ENCODE measurements around the gene TAF5L.

Gene TAF5L

DNA sequence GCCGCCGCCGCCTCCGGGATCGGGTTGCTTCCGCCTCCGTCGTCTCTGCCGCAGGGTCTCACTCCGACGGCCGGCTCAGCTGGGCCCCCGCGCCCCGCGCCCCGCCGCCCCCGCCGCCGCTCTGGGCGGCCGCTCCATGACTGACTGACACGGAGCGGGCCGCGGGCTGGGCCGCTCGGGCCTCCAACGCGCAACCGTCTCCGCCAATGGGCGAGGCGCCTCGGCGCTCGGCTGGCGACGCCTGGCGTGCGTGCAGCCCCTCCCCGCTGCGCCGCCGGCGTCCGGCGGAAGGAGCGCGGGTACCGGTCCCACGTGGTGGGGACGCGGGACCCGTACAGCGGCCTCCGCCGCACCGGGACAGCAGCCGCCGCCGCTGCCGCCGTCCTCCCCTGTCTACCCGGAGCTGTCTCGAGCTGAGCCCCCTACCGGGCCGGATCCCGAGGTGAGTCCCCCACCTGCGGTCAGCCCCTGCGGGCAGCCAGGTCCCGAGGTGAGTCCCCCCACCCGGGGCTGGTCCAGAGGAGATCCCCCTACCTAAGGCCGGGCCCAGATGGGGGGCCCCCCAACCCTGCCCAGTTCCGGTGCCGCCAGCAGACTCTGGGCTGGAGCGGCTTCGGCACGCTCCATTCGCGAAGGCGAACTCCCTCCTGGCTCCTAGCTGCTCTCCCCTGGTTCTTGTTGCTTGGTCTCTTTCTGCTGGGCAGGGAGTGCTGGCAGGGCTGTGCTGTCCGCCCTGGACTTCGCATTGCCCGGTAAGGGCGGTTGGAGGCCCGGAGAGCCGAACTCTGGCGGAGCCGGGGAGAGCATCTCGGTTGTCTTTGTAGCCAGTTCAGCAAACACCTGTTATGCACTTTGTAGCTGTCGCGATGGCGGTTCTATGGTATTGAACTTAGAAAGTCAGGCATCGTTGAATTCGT, at the start of gene TAF5L, which contains the start of gene URB2:
TSS of gene TAF5L (minus strand) at position 208 of the 917 bp plus-strand sequence. CDS start 11,640 bp downstream, outside the sequence.
TSS of gene URB2 (plus strand) at position 333 of the 917 bp plus-strand sequence. CDS start 1,387 bp downstream, outside the sequence.
- peak; percentile 83 for DNase-seq

DNA sequence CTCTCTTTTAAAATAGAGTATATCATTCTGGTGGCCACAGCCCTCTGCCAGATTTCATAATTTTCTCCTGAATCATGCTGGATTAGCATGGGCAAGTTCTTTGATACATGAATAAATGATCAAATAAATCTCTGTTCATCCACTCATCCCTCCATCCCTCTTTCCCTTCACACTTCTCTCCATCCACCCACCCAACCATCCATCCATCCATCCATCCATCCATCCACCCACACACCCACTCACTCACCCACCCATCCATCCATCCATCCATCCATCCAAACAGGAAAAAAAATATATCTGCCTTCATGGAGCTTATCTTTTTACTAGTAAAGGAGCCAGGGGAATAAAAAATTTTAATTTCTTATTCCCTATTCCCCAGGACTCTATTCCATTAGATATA, 49.5 kb upstream of the TAF5L start:
- no peak for DNase-seq

DNA sequence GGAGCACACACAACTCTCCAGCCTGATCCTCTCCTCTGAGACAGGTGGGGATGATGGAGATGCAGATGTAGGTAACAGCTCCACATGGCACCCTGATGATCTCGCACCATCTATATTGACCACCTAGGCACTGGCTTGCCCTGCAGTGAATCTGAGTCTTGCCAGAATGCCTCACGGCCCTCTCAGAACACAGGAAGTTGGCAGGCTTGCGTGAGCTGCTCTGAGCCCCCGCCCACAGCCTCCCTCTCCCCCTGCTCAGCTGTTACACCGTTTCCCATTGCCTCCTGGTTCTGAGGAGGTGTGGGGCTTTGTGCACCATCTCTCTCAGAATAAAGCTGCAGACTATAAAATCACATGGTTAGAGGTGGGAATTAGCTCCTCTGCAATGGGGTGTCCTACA, 48.1 kb upstream of the TAF5L start:
- DNase-seq, result no peak

DNA sequence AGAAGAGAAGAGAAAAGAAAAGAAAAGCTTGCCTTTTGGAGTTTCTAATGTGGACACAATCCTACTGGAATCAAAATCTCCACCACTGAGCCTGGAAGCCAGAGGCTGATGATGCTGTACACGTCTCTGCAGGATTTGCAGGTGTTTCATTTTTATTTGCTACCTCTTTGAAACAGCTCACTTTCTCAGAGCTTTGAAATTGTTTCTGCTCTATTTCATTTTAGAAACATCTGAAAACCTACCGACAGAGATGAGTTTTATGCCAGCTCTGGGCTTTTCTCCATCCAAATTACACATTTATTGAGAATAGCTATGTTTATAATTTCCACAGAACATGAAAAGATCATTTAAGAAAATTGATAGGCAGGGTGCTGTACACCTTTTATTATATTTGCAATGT, 46.3 kb upstream of the TAF5L start:
- DNase-seq, result no peak

DNA sequence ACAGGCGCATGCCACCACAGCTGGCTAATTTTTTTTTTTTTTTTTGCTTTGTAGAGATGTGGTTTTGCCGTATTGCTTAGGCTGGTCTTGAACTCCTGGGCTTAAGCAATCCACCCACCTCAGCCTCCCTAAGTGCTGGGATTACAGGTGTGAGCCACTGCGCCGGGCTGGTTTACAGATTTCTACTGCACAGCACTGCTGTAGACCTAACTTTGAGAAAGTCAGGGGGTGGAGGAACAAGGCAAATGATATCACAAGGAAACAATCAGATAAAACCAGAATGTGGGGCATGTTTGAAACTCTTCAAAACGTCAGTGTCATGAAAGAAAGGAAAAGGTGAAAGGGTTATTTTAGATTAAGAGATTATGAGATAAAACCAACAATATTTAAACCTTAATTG, 45.4 kb upstream of the TAF5L start:
- no peak for DNase-seq

DNA sequence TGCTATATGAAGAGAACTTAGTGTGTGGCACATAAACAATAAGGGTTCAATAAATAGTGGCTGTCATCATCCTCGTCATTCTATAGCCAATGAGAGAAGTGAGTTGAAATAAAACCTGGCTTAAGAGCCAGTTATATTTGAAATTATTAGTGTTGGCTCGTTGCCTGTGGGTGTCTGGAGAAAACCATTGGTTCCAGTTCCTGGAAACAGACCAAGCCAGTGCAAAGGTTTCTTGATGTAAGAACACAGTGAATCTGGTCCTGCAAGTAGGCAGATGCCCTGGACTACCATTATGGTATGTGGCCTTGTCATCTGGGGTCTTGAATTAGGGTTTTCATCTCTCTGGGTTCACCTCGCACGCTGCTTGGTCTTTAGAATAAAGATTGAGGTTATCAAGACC, 43.4 kb upstream of the TAF5L start:
- DNase-seq, result no peak

DNA sequence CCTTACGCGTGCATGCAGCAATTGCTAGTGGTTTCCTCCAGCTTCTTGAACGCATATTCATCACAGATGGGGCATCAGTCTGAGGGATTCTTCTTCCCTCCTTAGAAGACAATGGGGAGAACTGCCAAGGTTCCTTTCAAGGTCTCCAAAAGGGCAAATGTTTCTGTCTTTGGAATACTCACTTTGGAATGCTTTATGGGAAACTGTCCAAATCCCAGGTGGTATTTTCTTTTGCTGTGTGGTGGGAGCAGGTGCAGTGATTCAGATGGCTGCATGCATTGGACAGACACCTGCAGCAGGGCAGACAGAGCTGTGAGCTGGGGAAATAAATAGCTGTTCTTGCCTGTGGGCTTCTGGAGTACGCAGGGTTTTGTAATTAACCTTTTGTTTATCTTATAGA, 40.7 kb upstream of the TAF5L start:
- DNase-seq, result no peak

DNA sequence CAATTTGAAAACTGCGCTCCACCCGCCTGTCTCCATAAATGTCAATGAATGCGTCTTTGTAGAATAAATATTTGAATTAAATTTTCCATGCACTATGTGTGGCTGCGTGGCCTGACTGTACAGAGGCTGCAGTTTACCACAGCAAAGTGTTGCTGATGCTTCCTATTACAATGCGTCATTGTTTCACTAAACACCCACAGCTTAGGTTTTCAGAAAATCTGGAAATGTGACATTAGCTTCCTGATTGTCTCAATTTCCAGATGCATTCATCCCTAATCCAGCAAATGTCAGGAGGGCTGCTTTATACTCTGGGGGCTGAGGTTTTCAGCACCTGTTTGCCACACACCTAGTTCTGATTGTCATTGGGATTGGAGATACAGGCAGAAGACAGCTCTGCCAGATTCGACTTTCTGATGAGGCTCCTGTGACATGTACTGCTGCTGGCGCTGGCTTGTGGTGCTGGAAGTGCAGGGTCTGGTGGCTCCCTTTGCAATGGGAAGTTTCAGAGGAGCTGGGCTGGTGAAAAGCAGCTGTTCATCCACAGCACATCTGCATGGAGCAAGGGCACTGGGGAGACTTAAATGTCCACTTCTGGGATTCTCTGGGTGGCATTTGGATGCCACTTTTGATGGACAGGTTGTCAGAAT, 40.1 kb upstream of the TAF5L start:
- DNase-seq, result no peak

DNA sequence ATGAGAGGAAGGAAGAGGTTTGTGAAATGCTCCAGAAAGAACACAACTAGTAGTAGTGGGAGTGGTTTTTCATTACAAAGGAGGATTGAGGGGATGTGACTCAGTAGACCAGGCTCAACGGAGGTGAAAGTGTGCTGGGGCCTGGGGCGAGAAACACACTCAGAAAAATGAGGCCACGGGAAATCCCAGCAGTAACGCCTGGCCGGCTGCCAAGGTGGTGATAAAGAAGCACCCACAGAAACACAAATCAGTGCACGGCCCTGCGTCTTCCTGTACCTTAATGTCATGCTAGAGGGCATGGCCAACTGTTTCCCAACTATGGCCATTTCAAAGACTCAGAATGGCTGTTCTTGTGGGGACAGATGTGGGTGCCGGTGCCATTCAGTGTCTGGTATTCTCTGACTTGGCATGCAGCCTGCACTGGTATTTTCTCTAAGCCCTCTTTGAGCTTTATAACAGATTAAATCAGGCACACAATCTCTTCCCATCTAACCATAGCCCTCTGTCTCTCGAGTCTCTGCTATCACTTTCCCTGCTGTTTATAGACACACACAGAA, 38.3 kb upstream of the TAF5L start:
- DNase-seq, result no peak

DNA sequence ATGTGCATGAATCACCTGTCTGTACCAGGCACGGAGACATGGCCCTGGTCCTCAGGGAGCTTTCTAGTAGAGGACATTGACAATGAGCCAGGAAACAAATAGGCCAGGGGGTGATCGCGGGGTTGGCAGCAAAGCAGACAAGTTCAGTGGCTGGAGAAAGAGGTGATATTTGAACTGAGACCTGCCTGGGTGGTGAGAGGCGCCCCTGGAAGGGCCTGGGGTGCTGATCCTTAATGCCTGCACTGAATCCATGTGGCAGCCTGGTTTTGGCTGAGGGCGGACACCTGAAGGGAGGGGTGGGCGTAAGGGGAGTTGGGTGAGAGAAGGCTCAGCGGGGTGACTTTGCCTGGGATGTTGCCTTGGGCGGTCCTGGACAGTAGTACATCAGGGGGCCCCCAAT, 36.0 kb upstream of the TAF5L start:
- DNase-seq, result no peak

DNA sequence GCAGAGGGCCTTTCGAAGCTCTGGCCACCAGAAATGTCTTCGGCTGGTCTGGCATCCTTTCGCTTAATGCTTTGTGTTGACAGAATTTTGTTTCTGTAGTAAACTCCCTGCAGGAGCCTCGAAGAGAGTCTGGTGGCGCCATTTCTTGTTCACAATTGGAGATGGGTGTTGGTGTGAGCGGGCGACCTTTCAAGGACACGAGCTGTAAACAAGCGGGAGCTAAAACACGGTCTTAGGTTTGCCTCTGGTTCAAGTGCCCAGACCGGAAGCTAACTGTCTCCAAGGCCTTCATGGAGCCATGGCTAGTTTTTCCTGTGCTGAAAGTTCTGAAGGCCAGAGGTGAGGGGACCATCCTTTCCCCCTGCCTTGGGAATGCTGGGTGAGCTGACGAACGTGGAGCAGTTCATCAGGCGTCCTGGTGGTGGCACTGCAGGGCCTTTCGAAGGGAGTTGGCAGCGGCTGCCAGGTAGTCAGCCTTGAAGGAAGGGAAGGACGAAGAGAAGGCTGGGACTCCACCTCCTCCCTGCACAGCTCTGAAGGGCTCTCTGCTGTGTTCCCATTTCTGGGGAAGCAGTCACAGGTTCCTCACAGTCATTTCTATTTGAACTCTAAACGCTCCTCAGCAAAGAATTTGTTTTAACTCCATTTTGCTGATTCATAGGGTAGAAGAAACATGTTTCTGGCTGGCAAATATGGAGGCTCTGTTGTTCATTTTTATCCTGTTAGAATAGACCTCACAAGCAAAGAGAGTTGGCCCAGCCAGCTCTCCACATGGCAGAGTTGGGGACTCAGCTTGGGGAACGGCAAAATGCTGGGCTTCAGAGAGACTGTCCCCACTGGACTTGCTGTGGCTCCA, 35.3 kb upstream of the TAF5L start:
- peak; percentile 65 for DNase-seq

DNA sequence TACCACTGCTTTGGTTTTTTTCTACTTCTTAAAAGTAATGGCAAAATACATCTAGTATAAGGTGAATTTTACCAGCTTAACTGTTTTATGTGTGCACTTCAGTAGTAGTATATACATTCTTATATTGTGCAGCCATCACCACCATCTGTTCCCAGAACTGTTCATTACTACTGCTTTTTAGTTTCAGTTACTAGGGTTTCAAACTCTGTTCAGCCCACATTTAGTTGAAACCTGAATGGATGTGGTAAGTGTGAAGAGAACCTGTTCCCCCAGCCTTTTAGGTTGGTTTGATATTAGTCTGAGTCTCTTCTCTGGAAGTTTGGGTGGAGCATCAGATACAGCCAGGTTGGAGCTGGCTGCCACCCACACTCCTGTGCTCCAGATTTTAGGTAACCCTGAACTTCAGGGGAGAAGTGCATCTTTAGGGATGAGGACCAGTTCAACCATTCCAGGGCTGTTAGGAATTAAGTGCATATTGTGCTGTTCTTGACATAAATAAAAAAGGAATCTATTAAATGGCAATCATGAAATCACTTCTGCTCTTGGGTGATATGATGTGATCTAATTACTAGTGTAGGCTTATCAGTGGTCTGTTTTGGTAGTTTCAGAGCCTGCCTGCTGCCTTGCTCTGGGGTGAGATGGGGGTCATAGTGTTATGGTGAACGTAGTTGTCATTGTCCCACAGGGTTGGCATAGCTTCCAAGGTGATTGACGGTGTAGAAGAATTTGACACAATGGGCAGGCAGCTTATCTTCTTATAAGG, 32.3 kb upstream of the TAF5L start:
- DNase-seq, result no peak

DNA sequence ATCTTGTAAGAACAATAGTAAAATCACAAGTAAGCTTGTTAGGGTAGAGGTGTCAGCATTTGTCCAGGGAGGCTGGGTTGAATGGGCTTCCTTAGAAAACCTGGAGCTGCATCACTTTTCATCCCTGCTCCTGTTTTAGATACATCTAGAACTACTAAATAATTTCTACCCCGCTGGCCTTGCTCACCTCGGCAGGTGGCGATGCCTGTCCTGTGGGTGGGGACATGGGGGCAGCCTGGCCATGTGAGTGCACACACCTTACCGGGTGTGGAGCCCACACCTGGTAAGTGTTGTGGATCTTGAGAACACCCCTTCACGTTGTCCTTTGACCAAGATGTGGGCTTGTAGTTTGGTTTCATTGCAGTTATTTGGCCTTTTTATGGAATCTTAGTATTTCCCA, 29.9 kb upstream of the TAF5L start:
- no peak for DNase-seq

DNA sequence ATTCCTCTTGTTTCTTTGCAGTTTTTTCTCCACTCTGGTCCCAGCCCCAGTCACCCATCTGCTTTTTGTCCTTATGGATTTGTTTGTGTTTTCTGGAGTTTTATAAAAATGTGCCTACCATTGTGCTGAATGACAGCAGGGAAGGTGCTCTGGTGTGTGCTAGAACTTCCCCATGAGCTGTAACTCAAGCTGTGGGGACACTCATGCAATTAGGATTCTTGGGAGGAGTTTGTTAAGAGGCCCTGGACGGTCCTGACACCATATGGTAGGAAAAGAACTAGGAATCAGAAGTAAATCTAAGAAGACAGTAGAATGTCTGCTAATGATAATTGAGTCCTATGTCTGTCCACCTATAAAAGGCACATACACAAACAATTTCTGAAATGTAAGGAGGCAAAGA, 27.5 kb upstream of the TAF5L start:
- DNase-seq, result no peak

DNA sequence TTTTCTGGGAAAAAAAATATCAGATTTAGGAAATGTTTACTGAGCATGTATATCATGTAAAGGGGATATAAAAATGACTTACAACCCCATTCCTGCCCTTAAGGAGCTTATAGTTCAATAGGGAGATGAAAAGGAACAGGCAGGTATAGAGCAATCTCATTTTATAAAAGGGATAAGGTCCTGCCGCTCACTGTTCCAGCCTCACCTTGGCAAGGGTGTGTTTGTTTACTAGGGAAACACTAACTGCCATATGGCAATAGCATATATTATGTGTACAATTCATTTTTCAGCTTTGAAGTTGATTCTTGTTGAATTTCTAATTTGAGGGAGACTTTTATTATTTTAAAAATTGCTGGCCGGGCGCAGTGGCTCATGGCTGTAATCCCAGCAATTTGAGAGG, 25.6 kb upstream of the TAF5L start:
- no peak for DNase-seq

DNA sequence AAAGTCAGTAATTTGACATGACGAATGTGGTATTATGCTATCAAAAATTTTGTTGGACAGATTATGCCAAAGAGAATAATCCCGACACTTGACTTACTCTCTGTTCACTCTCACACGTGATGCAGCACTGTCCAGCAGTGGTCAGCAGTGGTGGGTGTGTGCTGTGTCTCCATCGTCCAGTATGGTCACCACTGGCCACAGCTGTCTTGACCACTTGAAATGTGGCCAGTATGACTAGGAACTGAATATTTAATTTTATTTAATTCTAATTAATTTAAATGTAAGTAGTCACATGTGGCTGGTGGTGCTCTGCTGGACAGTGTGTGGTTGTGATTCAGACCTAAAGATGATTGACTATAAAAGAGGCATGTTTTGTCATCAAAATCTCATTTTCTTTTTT, 24.1 kb upstream of the TAF5L start:
- DNase-seq, result no peak

DNA sequence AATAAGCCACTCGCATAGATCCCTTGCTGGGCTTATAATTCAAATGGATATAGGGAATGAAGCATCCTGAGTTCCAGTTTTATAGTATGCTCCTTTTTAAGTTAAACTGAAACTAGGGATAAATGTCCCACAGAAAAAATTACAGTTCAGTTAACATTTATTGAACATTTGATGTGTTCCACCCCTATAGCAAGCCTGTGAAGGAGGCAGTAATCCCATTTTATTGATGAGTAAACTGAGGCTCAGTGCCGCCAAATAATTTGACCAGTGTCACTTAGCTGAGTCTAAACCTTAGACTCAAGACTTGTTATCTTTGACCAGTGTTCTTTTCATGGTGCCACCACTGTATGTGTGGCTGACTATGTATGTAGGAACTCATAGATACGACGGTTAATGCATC, 22.5 kb upstream of the TAF5L start:
- DNase-seq, result no peak

DNA sequence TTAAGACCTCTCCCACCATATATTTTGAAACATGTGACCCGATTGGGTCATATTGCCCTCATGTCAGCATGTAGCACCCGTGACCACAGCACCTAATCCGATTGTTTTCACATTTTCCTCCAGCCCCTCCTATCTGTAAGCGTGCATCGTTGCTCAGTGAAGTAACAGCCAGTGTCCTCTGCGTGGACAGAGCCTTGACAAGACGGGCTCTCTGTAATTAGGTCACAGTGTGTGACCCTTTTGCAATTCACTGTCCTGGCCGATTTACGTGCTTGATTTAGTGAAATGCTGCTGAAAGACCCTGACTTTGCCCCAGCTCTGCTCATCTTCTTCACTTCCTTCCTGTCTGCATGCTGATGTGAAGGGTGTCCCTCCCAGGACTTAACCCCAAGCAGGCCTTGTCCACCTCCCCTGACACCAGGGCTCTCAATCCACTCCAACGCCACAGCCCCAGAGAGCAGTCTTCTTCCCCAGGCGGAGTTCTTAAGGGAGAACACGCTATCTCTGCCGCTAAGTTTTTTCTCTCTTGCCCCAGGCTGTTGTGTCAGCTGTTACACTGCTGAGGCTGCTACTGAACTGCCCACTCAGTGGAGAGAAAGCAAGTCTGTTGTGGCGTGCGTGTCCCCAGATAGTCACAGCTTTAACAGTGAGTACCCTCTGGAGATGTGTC, 19.5 kb upstream of the TAF5L start:
- DNase-seq, result no peak

DNA sequence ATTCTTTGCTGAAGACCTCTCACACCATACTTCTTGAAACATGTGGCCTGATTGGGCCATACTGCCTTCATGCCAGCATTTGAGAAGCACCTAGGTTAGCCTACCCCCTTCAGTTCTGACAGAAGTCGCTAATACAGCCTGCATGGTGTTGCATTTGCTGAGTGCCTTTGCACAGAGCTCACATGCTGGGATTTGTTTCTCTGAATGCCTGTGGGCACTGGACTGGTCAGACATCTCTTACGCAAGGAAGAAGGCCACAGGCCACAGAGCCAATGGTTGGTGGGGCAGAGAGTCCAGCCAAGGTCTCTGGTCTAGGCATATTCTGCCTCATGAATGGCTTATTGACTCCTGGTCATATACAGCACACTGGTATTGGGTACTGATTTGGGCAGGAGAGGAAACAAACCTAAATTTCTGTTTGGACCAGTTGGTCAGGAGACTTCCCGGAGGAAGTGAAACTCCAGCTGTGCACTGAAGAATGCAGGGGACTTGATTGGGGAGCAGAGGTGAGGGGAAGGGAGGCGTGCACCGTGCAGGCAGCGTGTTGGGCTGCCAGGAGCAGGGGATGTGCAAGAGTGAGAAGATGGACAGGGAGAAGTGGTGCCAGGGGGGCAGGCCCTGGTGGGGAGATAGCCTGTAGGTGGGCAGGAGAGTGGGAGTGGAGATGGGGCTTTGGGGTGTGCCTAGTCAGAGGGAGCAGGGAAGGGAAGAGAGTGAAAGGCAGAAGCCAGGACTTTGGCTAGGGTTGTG, 18.2 kb upstream of the TAF5L start:
- DNase-seq, result no peak

DNA sequence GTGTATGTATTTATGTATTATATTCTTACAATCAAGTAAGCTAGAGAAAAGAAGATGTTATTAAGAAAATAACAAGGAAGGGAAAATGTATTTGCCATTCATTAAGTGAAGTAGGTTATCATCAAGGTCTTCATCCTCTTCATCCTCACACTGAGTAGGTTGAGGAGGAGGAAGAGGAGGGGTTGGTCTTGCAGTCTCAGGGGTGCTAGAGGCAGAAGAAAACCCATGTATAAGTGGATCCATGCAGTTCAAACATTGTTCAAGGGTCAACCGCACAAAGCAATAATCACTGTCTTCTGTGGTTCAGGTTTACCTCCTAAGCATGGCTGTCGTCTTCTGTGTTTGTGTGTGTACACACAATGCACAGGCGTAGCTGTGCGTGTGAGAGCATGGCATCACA, 17.0 kb upstream of the TAF5L start:
- no peak for DNase-seq

DNA sequence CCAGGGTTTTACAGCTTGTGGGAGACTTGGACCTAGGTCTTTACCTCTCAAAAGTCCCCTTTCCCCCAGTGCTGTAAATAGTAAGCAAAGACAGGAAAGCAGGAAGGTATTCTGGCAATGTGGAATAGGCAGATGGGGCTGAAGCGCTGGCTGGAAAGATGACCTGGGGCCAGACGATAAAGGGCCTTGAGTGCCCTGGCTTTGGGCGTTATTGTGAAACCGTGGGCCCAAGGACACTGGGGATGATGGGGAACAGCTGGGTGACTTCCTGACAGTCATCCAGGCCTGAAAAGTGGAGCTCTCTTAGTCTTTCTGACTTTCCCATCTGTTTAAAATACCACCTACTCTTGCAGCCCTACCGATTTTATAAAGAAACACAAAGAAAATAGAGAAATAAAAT, 16.5 kb upstream of the TAF5L start:
- no peak for DNase-seq

Measured in GDM1 (cell line).